Upper lobe of right lung (tissue), 1 donor: ENCODE measurements around the gene FOLR1. TPM values are rescaled to one million over a fixed set of nuclear protein-coding genes. Genes with fewer than 3 reads are reported as not detected.

ENCODE experiments used
- ATAC-seq: fragments of 200-7000 bp; cut with Tn5 transposase; one replicate; pipeline ENCODE4 v1.9.1; 2020; ENCODE audit warnings: mild to moderate bottlenecking, moderate library complexity
- DNase-seq: peaks from one replicate; pipeline ENCODE4 v3.0.0-alpha.2; 2020
- H3K27ac ChIP-seq: fragments of 200-600 bp; one replicate; pipeline ENCODE4 v1.8.0; 2022
- H3K27me3 ChIP-seq: fragments of 200-600 bp; one replicate; pipeline ENCODE4 v1.8.0; 2022; ENCODE audit warnings: mild to moderate bottlenecking
- H3K36me3 ChIP-seq: fragments of 200-600 bp; one replicate; pipeline ENCODE4 v1.8.0; 2022
- H3K4me1 ChIP-seq: fragments of 200-600 bp; one replicate; pipeline ENCODE4 v1.8.0; 2022
- H3K4me3 ChIP-seq: fragments of 200-600 bp; one replicate; pipeline ENCODE4 v1.8.0; 2022; ENCODE audit warnings: mild to moderate bottlenecking
- H3K9me3 ChIP-seq: fragments of 200-600 bp; one replicate; pipeline ENCODE4 v1.8.0; 2022
- intact Hi-C: fragments of 100-400 bp; cut with DNase I; formaldehyde crosslinking; loops from one replicate; pipeline ENCODE4 v1.11.0; 2022
- total RNA-seq: library from RNA; stranded (reverse); fragmentation: NEBNext Ultra II Directional; extraction: Animal tissue kit (Norgen Biotek cat#: 25700); gene quantifications from one replicate; pipeline ENCODE4 v1.2.1, GENCODE V29; 2021
- TF ChIP-seq, protein P1 (sequence below): fragments of 200-600 bp; IDR thresholded peaks from one replicate; pipeline ENCODE4 v1.8.0; 2022; ENCODE audit warnings: antibody characterized with exemption
- donor health status: DM: no; HTN: yes; CAD: no; lungs with severe emphysema.

The FOLR1 gene
- total RNA-seq, 1 donor from 2014 or later, result 163 TPM

DNA sequence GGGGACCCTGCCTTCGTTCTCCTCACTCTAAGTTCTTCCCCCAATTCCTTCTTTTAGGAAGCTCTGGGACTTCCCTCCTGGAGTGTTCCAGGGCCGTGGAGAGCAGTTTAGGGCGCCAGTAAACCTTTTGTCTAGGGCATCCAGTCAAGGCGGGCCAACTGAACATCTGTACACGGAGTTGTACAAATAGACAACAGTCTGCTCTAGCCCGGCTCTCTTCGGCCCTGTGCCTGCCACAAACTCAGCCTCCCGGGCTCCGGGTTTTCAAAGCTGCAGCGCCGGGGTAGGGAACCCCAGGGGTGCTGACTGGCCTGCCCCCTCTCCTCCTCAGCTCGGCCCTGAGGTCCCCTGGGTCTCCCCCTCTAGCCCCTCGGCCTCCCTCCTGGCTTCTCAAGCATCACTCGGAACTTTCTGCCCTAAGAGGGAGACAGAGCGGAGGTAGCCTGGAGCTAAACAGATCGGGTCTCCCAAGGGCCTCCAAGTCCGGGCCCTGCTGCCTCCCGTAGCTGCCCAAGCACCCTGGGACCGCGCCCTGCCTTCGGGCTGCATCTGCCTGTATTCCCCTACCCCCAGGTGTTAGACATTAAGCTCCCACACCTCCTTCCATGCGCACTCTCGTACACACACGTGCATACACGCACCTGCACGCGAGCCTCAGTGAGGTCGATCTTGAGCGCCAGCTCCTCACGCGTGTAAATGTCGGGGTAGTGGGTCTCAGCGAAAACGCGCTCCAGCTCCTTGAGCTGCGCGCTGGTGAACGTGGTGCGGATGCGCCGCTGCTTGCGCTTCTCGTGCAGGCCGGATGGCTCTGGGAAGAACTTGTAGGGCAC lies 48.7 kb downstream of the FOLR1 start:
- DNase-seq, result peak; percentile 62
- Histone ChIP-seq H3K36me3 (peaks cover 19% of the 10 kb centered on the region), H3K9me3 (no peaks in the 10 kb centered on the region), H3K4me3 (peak overlapping the region; percentile 42), H3K27ac (no peak overlapping the region), H3K4me1 (peaks cover 27% of the 10 kb centered on the region), H3K27me3 (peaks cover 55% of the 10 kb centered on the region)
- intact Hi-C loops, result no loop called here
- TF ChIP-seq, protein P1, sequence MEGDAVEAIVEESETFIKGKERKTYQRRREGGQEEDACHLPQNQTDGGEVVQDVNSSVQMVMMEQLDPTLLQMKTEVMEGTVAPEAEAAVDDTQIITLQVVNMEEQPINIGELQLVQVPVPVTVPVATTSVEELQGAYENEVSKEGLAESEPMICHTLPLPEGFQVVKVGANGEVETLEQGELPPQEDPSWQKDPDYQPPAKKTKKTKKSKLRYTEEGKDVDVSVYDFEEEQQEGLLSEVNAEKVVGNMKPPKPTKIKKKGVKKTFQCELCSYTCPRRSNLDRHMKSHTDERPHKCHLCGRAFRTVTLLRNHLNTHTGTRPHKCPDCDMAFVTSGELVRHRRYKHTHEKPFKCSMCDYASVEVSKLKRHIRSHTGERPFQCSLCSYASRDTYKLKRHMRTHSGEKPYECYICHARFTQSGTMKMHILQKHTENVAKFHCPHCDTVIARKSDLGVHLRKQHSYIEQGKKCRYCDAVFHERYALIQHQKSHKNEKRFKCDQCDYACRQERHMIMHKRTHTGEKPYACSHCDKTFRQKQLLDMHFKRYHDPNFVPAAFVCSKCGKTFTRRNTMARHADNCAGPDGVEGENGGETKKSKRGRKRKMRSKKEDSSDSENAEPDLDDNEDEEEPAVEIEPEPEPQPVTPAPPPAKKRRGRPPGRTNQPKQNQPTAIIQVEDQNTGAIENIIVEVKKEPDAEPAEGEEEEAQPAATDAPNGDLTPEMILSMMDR, result no peak
- no peak for ATAC-seq

GRCh38 chr11:72241291-72241781 lies 49.4 kb downstream of the FOLR1 start:
- Histone ChIP-seq H3K27me3 (peaks cover 62% of the 10 kb centered on the region), H3K27ac (no peak overlapping the region), H3K36me3 (peaks cover 14% of the 10 kb centered on the region), H3K4me3 (no peak overlapping the region), H3K9me3 (no peaks in the 10 kb centered on the region), H3K4me1 (peaks cover 27% of the 10 kb centered on the region)
- ATAC-seq (no peak), DNase-seq (peak; percentile 48)
- TF ChIP-seq, protein P1, result no peak
- intact Hi-C loops, result no loop called here

- no peaks in the 10 kb centered on the region for H3K9me3 ChIP-seq
- DNase-seq (no peak), ATAC-seq (no peak)
- intact Hi-C loops, result no loop called here
- no peak overlapping the region for H3K4me3 ChIP-seq
- TF ChIP-seq, protein P1, result no peak
- H3K27ac ChIP-seq, result no peak overlapping the region
- peaks cover 70% of the 10 kb centered on the region for H3K27me3 ChIP-seq
- H3K36me3 ChIP-seq, result peaks cover 9% of the 10 kb centered on the region
- H3K4me1 ChIP-seq, result peaks cover 27% of the 10 kb centered on the region
These were observed 50.2 kb downstream of the FOLR1 start for GRCh38 chr11:72242141-72242540.

DNA sequence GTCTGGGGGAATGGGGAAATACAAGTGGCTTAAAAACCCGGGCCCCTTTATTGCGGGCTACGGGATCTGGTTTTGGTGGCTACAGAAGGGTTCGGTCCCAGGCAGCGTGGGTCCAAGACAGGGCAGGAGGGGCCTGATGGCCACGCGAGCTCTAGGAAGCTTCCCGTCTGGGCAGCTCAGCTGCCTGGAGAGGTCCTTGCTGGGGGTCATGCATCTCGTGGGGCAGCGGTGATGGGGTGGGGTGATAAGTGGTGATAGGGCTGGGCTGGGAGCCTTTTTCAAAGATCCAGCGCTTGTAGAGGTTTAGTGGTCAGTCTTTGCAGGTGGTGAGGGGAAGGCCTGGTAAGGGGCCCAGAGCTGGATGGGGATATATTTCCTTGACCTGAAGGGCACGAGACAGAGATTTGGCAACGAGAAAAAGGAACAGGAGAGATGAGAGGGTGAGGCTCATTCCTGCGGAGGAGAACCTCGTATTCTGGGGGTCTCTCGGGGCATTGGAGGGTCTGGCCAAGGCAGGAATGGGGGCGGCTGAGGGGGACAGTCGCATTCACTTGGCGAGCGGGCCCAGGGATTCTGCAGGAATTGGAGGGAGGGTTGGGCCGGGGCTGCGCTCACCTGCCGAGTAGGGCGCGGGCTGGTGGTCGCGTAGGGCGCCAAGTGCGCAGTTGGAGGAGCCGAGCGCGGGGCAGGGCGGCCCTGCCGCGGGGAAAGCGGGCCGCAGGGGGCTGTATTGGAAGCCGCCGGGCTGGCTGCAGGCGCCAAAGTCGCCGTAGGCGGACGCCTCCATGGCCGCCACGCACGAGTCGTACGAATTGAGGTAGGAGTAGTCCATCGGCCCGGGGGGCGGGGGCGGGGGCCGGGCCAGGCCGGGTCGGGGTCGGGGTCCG lies 51.5 kb downstream of the FOLR1 start:
- intact Hi-C loops, result no loop called here
- H3K27me3 ChIP-seq, result peaks cover 81% of the 10 kb centered on the region
- TF ChIP-seq, protein P1, result no peak
- H3K9me3 ChIP-seq, result no peaks in the 10 kb centered on the region
- no peaks in the 10 kb centered on the region for H3K36me3 ChIP-seq
- DNase-seq (peak; percentile 56), ATAC-seq (no peak)
- peaks cover 21% of the 10 kb centered on the region for H3K4me1 ChIP-seq
- H3K4me3 ChIP-seq, result no peak overlapping the region
- no peak overlapping the region for H3K27ac ChIP-seq

GRCh38 chr11:72244060-72244360 lies 52.1 kb downstream of the FOLR1 start, which contains the start of gene PHOX2A:
Gene PHOX2A, minus strand, starts transcription at chr11:72244176. Its CDS starts 172 bp downstream, at chr11:72244004.
- no peak within 1 kb of the TSS for H3K27ac ChIP-seq
- H3K27me3 ChIP-seq, result peaks cover 85% of the 10 kb centered on the region
- H3K4me3 ChIP-seq, result peak within 1 kb of the TSS; percentile 16
- ATAC-seq (no peak), DNase-seq (no peak)
- TF ChIP-seq, protein P1, result no peak
- H3K36me3 ChIP-seq, result no peaks in the 10 kb centered on the region
- H3K9me3 ChIP-seq, result no peaks in the 10 kb centered on the region
- peaks cover 18% of the 10 kb centered on the region for H3K4me1 ChIP-seq
- intact Hi-C loops, result no loop called here
